Measurements from ENCODE around the gene OBSL1. TPM values are rescaled to one million over a fixed set of nuclear protein-coding genes. Genes with fewer than 3 reads are reported as not detected.
A peak's percentile ranks its signal among the peaks of the same experiment; 100 is the strongest.

The OBSL1 gene
- total and polyA plus RNA-seq, 2 donors (not counting 3 experiments of a cell fraction or from before 2014, with no cell fraction given) = 16.7 to 20.7 TPM

- Histone ChIP-seq H3K27me3 (ENCODE audit: control insufficient read depth in 2 of 2, insufficient read depth in 2 of 2, low read length in 2 of 2) (peaks cover 18 to 23% of the 10 kb centered on the region in 2 experiments), H3K9me3 (replicated peaks; ENCODE audit: control insufficient read depth, insufficient read depth, low read length) (no peaks in the 10 kb centered on the region), H3K36me3 (ENCODE audit: control insufficient read depth in 2 of 2, extremely low read depth in 1 of 2, insufficient read depth in 2 of 2, low read length in 2 of 2) (no peaks in the 10 kb centered on the region), H2AFZ (ENCODE audit: low read depth, low read length) (peak within 1 kb of the TSS; percentile 41), H3K27ac (ENCODE audit: insufficient read depth, low read depth, low read length) (no peak within 1 kb of the TSS), H3K4me3 (replicated peaks in 1 of 3; ENCODE audit: insufficient read depth in 1 of 3, low read depth in 1 of 3, low read length in 3 of 3) (peak within 1 kb of the TSS; percentile 29 to 37 (median 29)), H4K20me1 (replicated peaks; ENCODE audit: control insufficient read depth, extremely low read depth, insufficient read depth, low read length) (no peaks in the 10 kb centered on the region), H3K4me1 (ENCODE audit: control insufficient read depth, extremely low read depth, insufficient read depth, low read length) (peaks cover 7% of the 10 kb centered on the region), H3K9me1 (replicated peaks; ENCODE audit: control insufficient read depth, extremely low read depth, insufficient read depth, low read length) (no peaks in the 10 kb centered on the region), H3K4me2 (ENCODE audit: insufficient read depth, low read length) (peak within 1 kb of the TSS; percentile 49), H3K79me2 (ENCODE audit: control insufficient read depth, insufficient read depth, low read length) (no peaks in the 10 kb centered on the region), H3K9ac (replicated peaks; ENCODE audit: extremely low read depth, insufficient read depth, low read length) (no peak within 1 kb of the TSS)
- intact Hi-C loops (cut with micrococcal nuclease) (loop anchor here (1.0 kb wide), 3 partner anchors 45 to 156 kb away; partner anchors contain the start of genes DNPEP, GMPPA and STK11IP), dilution Hi-C loops (cut with MboI; ENCODE audit: extremely low pct_ligation_motif_present, low sequenced_read_pairs) (no loop called here)
- TF ChIP-seq FOS (IDR thresholded peaks at IDR 0.05; ENCODE audit: borderline replicate concordance, insufficient read depth, low read length) (no peak), POLR2A (IDR thresholded peaks at IDR 0.05; ENCODE audit: low read depth, low read length) (no peak), MAX (IDR thresholded peaks at IDR 0.05; ENCODE audit: insufficient read depth, insufficient read length) (no peak), CTCF (IDR thresholded peaks at IDR 0.05; ENCODE audit: extremely low read depth in 1 of 2, insufficient read depth in 1 of 2, low read depth in 1 of 2, low read length in 2 of 2) (no peak), JUN (IDR thresholded peaks at IDR 0.05; ENCODE audit: borderline replicate concordance, insufficient read depth, insufficient read length, low read depth) (no peak), EZH2 (IDR thresholded peaks at IDR 0.05; ENCODE audit: borderline replicate concordance, low read depth, low read length, severe bottlenecking) (no peak), POLR2AphosphoS5 (IDR thresholded peaks at IDR 0.05; ENCODE audit: insufficient read depth, low read depth, low read length) (no peak), GATA2 (IDR thresholded peaks at IDR 0.05; ENCODE audit: insufficient read depth, insufficient read length, low read depth, low read length) (no peak), MYC (IDR thresholded peaks at IDR 0.05; ENCODE audit: low read depth, low read length) (no peak)
- BruUV-seq (replicated peaks) = no TSS peak
- DNase-seq (ENCODE audit: low read depth, low spot score) (peak; percentile 86), FAIRE-seq (peak; percentile 79)
- ChIA-PET CTCF (interaction anchor here (0.9 to 4.5 kb wide), 13 partner anchors 9 to 146 kb away, joined by 3 to 25 read pairs (median 5); partner anchors contain the start of genes GMPPA, INHA and OBSL1), POLR2A (no interaction called here)
Observed at GRCh38 chr2:219543596-219544358, 27.6 kb downstream of the OBSL1 start, which contains the start of the genes CHPF and TMEM198. Gene CHPF, minus strand, starts transcription at chr2:219543809. Its CDS starts 271 bp downstream, at chr2:219543538. Gene TMEM198, plus strand, starts transcription at chr2:219544028. Its CDS starts 700 bp downstream, at chr2:219544728.

Data from endothelial cell of umbilical vein (primary cell).